Erythroblast (primary cell): ENCODE measurements around the gene RAB5A.

Source experiments
- GATA1 ChIP-seq: IDR thresholded peaks from 2 replicates; pipeline ENCODE4 v1.6.1; 2011; ENCODE audit warnings: low read depth, mild to moderate bottlenecking, control low read depth, low read length, moderate library complexity
- POLR2A ChIP-seq: IDR thresholded peaks from 2 replicates; pipeline ENCODE4 v1.6.1; 2011; ENCODE audit warnings: mild to moderate bottlenecking, low read length

DNA sequence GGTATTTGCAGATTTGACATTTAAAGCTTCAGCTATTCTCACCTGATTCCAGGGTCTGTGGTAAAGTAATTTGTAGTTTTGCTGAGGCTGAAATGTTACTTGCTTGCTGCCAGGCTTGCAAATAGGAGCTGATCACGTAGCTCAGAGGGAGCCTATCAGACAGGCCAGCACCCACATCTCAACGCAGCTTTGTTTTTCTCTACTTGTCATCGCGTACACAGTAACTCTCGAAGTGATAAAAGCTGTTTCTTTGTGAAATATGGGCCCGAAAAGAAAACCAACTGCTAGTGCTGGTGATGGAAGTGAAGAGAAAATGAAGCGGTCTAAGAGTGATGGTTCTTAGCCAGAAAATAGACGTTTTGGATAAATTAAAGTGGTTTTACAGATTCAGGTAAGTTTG lies 23.4 kb downstream of the RAB5A start:
- TF ChIP-seq POLR2A = no peak
- TF ChIP-seq GATA1 = no peak
